GM21515 (cell line): Measurements from ENCODE around the gene WNT3A.

Experiments
- ATAC-seq: cut with Tn5 transposase; IDR thresholded peaks from one replicate; pipeline ENCODE4 v1.9.1; 2021; ENCODE audit not compliant: unreplicated experiment

The WNT3A gene

GRCh38 chr1:228030451-228031201 lies 23.8 kb downstream of the WNT3A start:
- no peak for ATAC-seq

GRCh38 chr1:228031276-228031995 lies 24.6 kb downstream of the WNT3A start:
- no peak for ATAC-seq

- ATAC-seq = no peak
These were observed 25.2 kb downstream of the WNT3A start for GRCh38 chr1:228032041-228032440.

GRCh38 chr1:228033376-228033775 lies 26.6 kb downstream of the WNT3A start:
- no peak for ATAC-seq

- no peak for ATAC-seq
These were observed 28.4 kb downstream of the WNT3A start for GRCh38 chr1:228034954-228035837.

- no peak for ATAC-seq
These were observed 29.0 kb downstream of the WNT3A start for GRCh38 chr1:228035844-228036243.

- ATAC-seq = no peak
These were observed 30.0 kb downstream of the WNT3A start for GRCh38 chr1:228036701-228037231.

- peak; percentile 69 for ATAC-seq
These were observed 30.9 kb downstream of the WNT3A start for GRCh38 chr1:228037401-228038386.

- ATAC-seq = no peak
These were observed 31.7 kb downstream of the WNT3A start for GRCh38 chr1:228038387-228039005.

GRCh38 chr1:228039006-228039903 lies 32.5 kb downstream of the WNT3A start:
- ATAC-seq = no peak

GRCh38 chr1:228039986-228040385 lies 33.2 kb downstream of the WNT3A start:
- ATAC-seq = no peak

- no peak for ATAC-seq
These were observed 34.5 kb downstream of the WNT3A start for GRCh38 chr1:228041316-228041715.

- ATAC-seq = no peak
These were observed 35.7 kb downstream of the WNT3A start for GRCh38 chr1:228042508-228042907.

- ATAC-seq = no peak
These were observed 36.6 kb downstream of the WNT3A start for GRCh38 chr1:228043281-228043848.

- no peak for ATAC-seq
These were observed 38.2 kb downstream of the WNT3A start for GRCh38 chr1:228044961-228045360.

GRCh38 chr1:228045405-228045804 lies 38.6 kb downstream of the WNT3A start:
- ATAC-seq = no peak

- ATAC-seq = no peak
These were observed 39.1 kb downstream of the WNT3A start for GRCh38 chr1:228045871-228046270.
